ENCODE data around the gene COBL. TPM values are rescaled to one million over a fixed set of nuclear protein-coding genes. Genes with fewer than 3 reads are reported as not detected.

COBL gene
- total and polyA plus RNA-seq, 8 donors: 7.4 to 32.0 (median 16.8) TPM

- Histone ChIP-seq H3K27me3 (no peaks in the 10 kb centered on the region), H3K4me3 (no peak overlapping the region), H3K27ac (no peak overlapping the region), H3K36me3 (no peaks in the 10 kb centered on the region), H3K4me1 (peaks cover 16 to 18% (median 17%) of the 10 kb centered on the region in 3 donors), H3K9me3 (no peaks in the 10 kb centered on the region)
- FAIRE-seq (no peak), DNase-seq (no peak), ATAC-seq (no peak)
- 91 to 96% methylated on average over 4 of the region's 4 CpGs for WGBS, 2 donors
- no peak for TF ChIP-seq CTCF (IDR thresholded peaks at IDR 0.05)
- intact Hi-C loops (cut with DNase I): no loop called here
Measured at GRCh38 chr7:51256916-51257315, 59.7 kb downstream of the COBL start.

GRCh38 chr7:51256209-51256781 lies 60.3 kb downstream of the COBL start:
- no peaks in the 10 kb centered on the region for H3K36me3 ChIP-seq
- peak in 1 of 4 donors; percentile 34 for ATAC-seq
- intact Hi-C loops (cut with DNase I): no loop called here
- H3K9me3 ChIP-seq: no peaks in the 10 kb centered on the region
- no peak overlapping the region for H3K4me3 ChIP-seq
- peaks cover 9 to 12% (median 11%) of the 10 kb centered on the region in 3 donors for H3K4me1 ChIP-seq
- 72 to 76% methylated on average over 10 of the region's 10 CpGs for WGBS, 2 donors
- H3K27ac ChIP-seq: peak overlapping the region in 1 of 4 donors; percentile 22
- DNase-seq: peak in 1 of 6 donors; percentile 13
- no peaks in the 10 kb centered on the region for H3K27me3 ChIP-seq
- no peak for FAIRE-seq
- no peak for TF ChIP-seq CTCF (IDR thresholded peaks at IDR 0.05)

GRCh38 chr7:51255536-51256208 lies 60.9 kb downstream of the COBL start:
- FAIRE-seq (no peak), ATAC-seq (peak; percentile 27 to 70 (median 60)), DNase-seq (peak in 1 of 6 donors; percentile 24)
- Histone ChIP-seq H3K4me1 (peaks cover 4 to 6% (median 5%) of the 10 kb centered on the region in 3 donors), H3K9me3 (no peaks in the 10 kb centered on the region), H3K27me3 (no peaks in the 10 kb centered on the region), H3K36me3 (no peaks in the 10 kb centered on the region), H3K4me3 (no peak overlapping the region), H3K27ac (peak overlapping the region in 1 of 4 donors; percentile 26)
- no peak for TF ChIP-seq CTCF (IDR thresholded peaks at IDR 0.05)
- WGBS, 2 donors: 78 to 85% methylated on average over 11 of the region's 11 CpGs
- intact Hi-C loops (cut with DNase I): no loop called here

GRCh38 chr7:51255036-51255435 lies 61.6 kb downstream of the COBL start:
- Histone ChIP-seq H3K4me3 (no peak overlapping the region), H3K36me3 (no peaks in the 10 kb centered on the region), H3K9me3 (no peaks in the 10 kb centered on the region), H3K4me1 (peaks cover 0 to 3% (median 0%) of the 10 kb centered on the region in 3 donors), H3K27ac (peak overlapping the region in 1 of 4 donors; percentile 26), H3K27me3 (no peaks in the 10 kb centered on the region)
- DNase-seq (no peak), ATAC-seq (no peak), FAIRE-seq (no peak)
- 85 to 92% methylated on average over 3 of the region's 3 CpGs for whole genome bisulfite sequencing, 2 donors
- no peak for TF ChIP-seq CTCF (IDR thresholded peaks at IDR 0.05)
- intact Hi-C loops (cut with DNase I): no loop called here

GRCh38 chr7:51253157-51253556 lies 63.5 kb downstream of the COBL start:
- no peaks in the 10 kb centered on the region for H3K9me3 ChIP-seq
- no peak overlapping the region for H3K4me3 ChIP-seq
- no peaks in the 10 kb centered on the region for H3K36me3 ChIP-seq
- DNase-seq: no peak
- TF ChIP-seq CTCF (IDR thresholded peaks at IDR 0.05): peak in 2 of 4 donors; percentile 14 to 16
- ATAC-seq: peak; percentile 40 to 79 (median 72)
- H3K27me3 ChIP-seq: no peaks in the 10 kb centered on the region
- FAIRE-seq: no peak
- WGBS, 2 donors: 70 to 77% methylated on average over 3 of the region's 3 CpGs
- intact Hi-C loops (cut with DNase I): no loop called here
- no peak overlapping the region for H3K27ac ChIP-seq
- peaks cover 0 to 3% (median 0%) of the 10 kb centered on the region in 3 donors for H3K4me1 ChIP-seq
